OCI-LY1 (cell line): ENCODE results near the gene GUK1.

Experiments used
- H2AFZ ChIP-seq: fragments of 200-600 bp; sonication (generic), shearing (Covaris generic); 2 replicates; pipeline ENCODE4 v1.6.0; 2014; ENCODE audit warnings: antibody characterized with exemption, mild to moderate bottlenecking, low read length
- H3F3A ChIP-seq: fragments of 200-600 bp; sonication (generic), shearing (Covaris generic); 2 replicates; pipeline ENCODE4 v1.6.0; 2014; ENCODE audit warnings: mild to moderate bottlenecking, antibody characterized with exemption, low read length, moderate library complexity; ENCODE audit not compliant: insufficient read depth
- H3K27ac ChIP-seq: fragments of 200-600 bp; sonication (generic); 2 replicates; pipeline ENCODE4 v1.5.1; 2014; ENCODE audit warnings: low read length, mixed run types, mild to moderate bottlenecking, low read depth; ENCODE audit not compliant: poor library complexity, severe bottlenecking
- H3K27me3 ChIP-seq: fragments of 200-600 bp; sonication (generic); 2 replicates; pipeline ENCODE4 v1.6.0; 2014; ENCODE audit warnings: antibody characterized with exemption, mild to moderate bottlenecking, low read length, moderate library complexity; ENCODE audit not compliant: insufficient read depth
- H3K36me3 ChIP-seq: fragments of 200-600 bp; sonication (generic); 2 replicates; pipeline ENCODE4 v1.6.1; 2014; ENCODE audit warnings: mild to moderate bottlenecking, antibody characterized with exemption, low read length, moderate library complexity, mixed read lengths; ENCODE audit not compliant: insufficient read depth
- H3K4me1 ChIP-seq: fragments of 200-600 bp; sonication (generic); 2 replicates; pipeline ENCODE4 v1.5.1; 2014; ENCODE audit warnings: mild to moderate bottlenecking, low read length, moderate library complexity; ENCODE audit not compliant: insufficient read depth, severe bottlenecking
- H3K4me2 ChIP-seq: fragments of 200-600 bp; sonication (generic), shearing (Covaris generic); 2 replicates; pipeline ENCODE4 v1.6.1; 2014; ENCODE audit warnings: low read length
- H3K4me3 ChIP-seq: fragments of 200-600 bp; sonication (generic); 2 replicates; pipeline ENCODE4 v1.5.1; 2014; ENCODE audit warnings: low read length, low read depth, mild to moderate bottlenecking, mixed read lengths; ENCODE audit not compliant: poor library complexity, severe bottlenecking
- H3K79me2 ChIP-seq: fragments of 200-600 bp; shearing (Covaris generic); 2 replicates; pipeline ENCODE4 v1.6.1; 2016; ENCODE audit warnings: mixed run types, low read length, mixed read lengths; ENCODE audit not compliant: insufficient read depth
- H3K9ac ChIP-seq: fragments of 200-600 bp; sonication (generic), shearing (Covaris generic); 2 replicates; pipeline ENCODE4 v1.6.1; 2014; ENCODE audit warnings: mild to moderate bottlenecking, low read length, mixed read lengths
- H3K9me2 ChIP-seq: fragments of 200-600 bp; sonication (generic), shearing (Covaris generic); 2 replicates; pipeline ENCODE4 v1.6.1; 2014; ENCODE audit warnings: low read depth, mild to moderate bottlenecking, low read length, mixed read lengths
- H3K9me3 ChIP-seq: fragments of 200-600 bp; shearing (Covaris generic); 2 replicates; pipeline ENCODE4 v1.6.1; 2014; ENCODE audit warnings: low read length, mixed read lengths
- H4K20me1 ChIP-seq: fragments of 200-600 bp; sonication (generic), shearing (Covaris generic); 2 replicates; pipeline ENCODE4 v1.6.0; 2016; ENCODE audit warnings: mild to moderate bottlenecking, low read length; ENCODE audit not compliant: insufficient read depth
- CTCF ChIP-seq: fragments of 200-600 bp; sonication (generic), shearing (Covaris generic); IDR thresholded peaks from 2 replicates; pipeline ENCODE4 v1.5.1; 2017; ENCODE audit warnings: mild to moderate bottlenecking, antibody characterized with exemption, low read length, moderate library complexity, mixed read lengths
- EZH2 ChIP-seq: fragments of 200-600 bp; sonication (generic), shearing (Covaris generic); IDR thresholded peaks from 2 replicates; pipeline ENCODE4 v1.8.0; 2017; ENCODE audit warnings: borderline replicate concordance, mixed run types, mild to moderate bottlenecking, antibody characterized with exemption, low read length, moderate library complexity, mixed read lengths

GUK1 gene

GRCh38 chr1:228176461-228177182 is 36.5 kb downstream of the GUK1 start:
- Histone ChIP-seq H3K4me2 (no peak overlapping the region), H3K27ac (no peak overlapping the region), H3K27me3 (no peaks in the 10 kb centered on the region), H3K36me3 (no peaks in the 10 kb centered on the region), H3K9me3 (no peaks in the 10 kb centered on the region), H3K4me1 (no peaks in the 10 kb centered on the region), H3K79me2 (no peaks in the 10 kb centered on the region), H3F3A (no peaks in the 10 kb centered on the region), H3K4me3 (no peak overlapping the region), H3K9me2 (no peaks in the 10 kb centered on the region), H2AFZ (no peak overlapping the region), H3K9ac (no peak overlapping the region), H4K20me1 (no peaks in the 10 kb centered on the region)
- TF ChIP-seq CTCF (no peak), EZH2 (no peak)

- Histone ChIP-seq H3K9me3 (no peaks in the 10 kb centered on the region), H3K9me2 (no peaks in the 10 kb centered on the region), H3K79me2 (no peaks in the 10 kb centered on the region), H3K4me3 (no peak overlapping the region), H3K27me3 (no peaks in the 10 kb centered on the region), H3K4me1 (no peaks in the 10 kb centered on the region), H3K36me3 (no peaks in the 10 kb centered on the region), H3F3A (no peaks in the 10 kb centered on the region), H4K20me1 (no peaks in the 10 kb centered on the region), H2AFZ (no peak overlapping the region), H3K27ac (no peak overlapping the region), H3K9ac (no peak overlapping the region), H3K4me2 (no peak overlapping the region)
- TF ChIP-seq EZH2 (no peak), CTCF (no peak)
Measured at GRCh38 chr1:228177183-228177475, 37.0 kb downstream of the GUK1 start.

- Histone ChIP-seq H3K4me2 (no peak overlapping the region), H3K27ac (no peak overlapping the region), H4K20me1 (no peaks in the 10 kb centered on the region), H2AFZ (no peak overlapping the region), H3K4me3 (no peak overlapping the region), H3F3A (no peaks in the 10 kb centered on the region), H3K79me2 (no peaks in the 10 kb centered on the region), H3K9ac (no peak overlapping the region), H3K9me2 (no peaks in the 10 kb centered on the region), H3K4me1 (no peaks in the 10 kb centered on the region), H3K9me3 (no peaks in the 10 kb centered on the region), H3K36me3 (no peaks in the 10 kb centered on the region), H3K27me3 (no peaks in the 10 kb centered on the region)
- TF ChIP-seq EZH2 (no peak), CTCF (no peak)
Measured at GRCh38 chr1:228177721-228178710, 37.9 kb downstream of the GUK1 start.
